ENCODE measurements around the gene CD44.
A peak's percentile ranks its signal among the peaks of the same experiment; 100 is the strongest.

CD44 gene

DNA sequence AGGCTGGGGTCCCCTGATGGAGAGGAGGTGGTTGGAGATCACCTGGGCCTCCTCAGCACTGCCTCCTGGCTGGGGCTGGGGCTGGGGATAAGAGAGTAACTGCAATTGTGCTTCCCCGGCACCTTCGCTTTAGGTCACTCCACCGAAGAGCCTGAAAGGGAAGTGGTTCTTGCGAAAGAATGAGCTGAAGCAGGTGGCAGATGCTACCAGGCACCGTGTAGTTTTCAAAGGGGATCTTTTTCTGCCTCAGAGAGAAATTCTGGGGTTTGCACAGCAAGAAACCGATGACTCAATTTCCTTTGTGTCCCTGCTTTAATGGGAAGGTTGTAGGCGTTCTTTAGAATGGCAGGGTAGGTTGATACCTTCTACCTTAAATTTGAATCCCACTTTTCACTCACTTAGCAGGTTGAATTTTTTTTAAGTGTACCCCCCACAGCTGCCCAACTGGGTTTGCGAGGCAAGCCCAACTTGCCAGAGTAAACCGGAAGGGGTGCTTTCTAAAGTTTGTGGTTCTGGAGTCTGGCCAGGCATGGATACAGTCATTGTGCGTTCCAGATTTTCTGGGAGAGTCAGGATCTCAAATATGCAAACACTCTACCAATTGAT lies 5.3 kb downstream of the CD44 start:
- Histone ChIP-seq H3K9me3 (ENCODE audit: insufficient read depth, low read length) (no peaks in the 10 kb centered on the region), H3K4me1 (ENCODE audit: low read length) (peaks cover 66% of the 10 kb centered on the region), H3K4me2 (ENCODE audit: low read length) (peak overlapping the region; percentile 98), H3K36me3 (replicated peaks; ENCODE audit: low read depth, low read length) (peaks cover 79% of the 10 kb centered on the region), H3K27me3 (ENCODE audit: low read depth, low read length) (no peaks in the 10 kb centered on the region), H4K20me1 (ENCODE audit: insufficient read depth, low read length) (peaks cover 88% of the 10 kb centered on the region), H3K4me3 (ENCODE audit: low read length) (peak overlapping the region; percentile 96), H3K9ac (ENCODE audit: low read length) (peak overlapping the region; percentile 98), H3K27ac (ENCODE audit: low read length) (peak overlapping the region; percentile 95), H3K79me2 (ENCODE audit: low read length) (peaks cover 100% of the 10 kb centered on the region), H2AFZ (ENCODE audit: low read depth, low read length) (no peak overlapping the region)
- no peak for TF ChIP-seq EZH2phosphoT487 (IDR thresholded peaks at IDR 0.05; ENCODE audit: low read depth)
- TF ChIP-seq, protein P1, sequence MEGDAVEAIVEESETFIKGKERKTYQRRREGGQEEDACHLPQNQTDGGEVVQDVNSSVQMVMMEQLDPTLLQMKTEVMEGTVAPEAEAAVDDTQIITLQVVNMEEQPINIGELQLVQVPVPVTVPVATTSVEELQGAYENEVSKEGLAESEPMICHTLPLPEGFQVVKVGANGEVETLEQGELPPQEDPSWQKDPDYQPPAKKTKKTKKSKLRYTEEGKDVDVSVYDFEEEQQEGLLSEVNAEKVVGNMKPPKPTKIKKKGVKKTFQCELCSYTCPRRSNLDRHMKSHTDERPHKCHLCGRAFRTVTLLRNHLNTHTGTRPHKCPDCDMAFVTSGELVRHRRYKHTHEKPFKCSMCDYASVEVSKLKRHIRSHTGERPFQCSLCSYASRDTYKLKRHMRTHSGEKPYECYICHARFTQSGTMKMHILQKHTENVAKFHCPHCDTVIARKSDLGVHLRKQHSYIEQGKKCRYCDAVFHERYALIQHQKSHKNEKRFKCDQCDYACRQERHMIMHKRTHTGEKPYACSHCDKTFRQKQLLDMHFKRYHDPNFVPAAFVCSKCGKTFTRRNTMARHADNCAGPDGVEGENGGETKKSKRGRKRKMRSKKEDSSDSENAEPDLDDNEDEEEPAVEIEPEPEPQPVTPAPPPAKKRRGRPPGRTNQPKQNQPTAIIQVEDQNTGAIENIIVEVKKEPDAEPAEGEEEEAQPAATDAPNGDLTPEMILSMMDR (IDR thresholded peaks at IDR 0.05; ENCODE audit: low read depth, low read length) = peak; percentile 25; the same call in 1 of the 2 replicates

DNA sequence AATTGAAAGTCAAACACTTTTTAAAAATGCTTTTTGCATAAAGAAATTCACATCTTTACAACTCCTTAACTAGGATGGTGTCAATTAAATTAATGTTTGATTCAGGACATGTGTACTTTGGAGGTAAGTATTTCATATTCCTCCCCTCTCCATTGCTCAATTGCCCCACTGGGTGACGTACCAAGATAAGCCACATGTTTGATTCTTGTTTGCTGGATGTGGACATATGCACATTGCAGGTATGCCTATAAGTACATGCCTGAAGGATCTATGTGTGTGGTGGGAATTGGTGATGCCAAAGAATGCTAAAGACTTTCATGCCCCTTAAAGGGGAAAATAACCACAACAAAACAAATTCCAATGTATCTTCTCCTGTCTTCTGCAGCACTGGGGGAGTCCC lies 5.8 kb downstream of the CD44 start:
- TF ChIP-seq, protein P1 (IDR thresholded peaks at IDR 0.05; ENCODE audit: low read depth, low read length) = peak; percentile 22; the same call in 1 of the 2 replicates
- TF ChIP-seq EZH2phosphoT487 (IDR thresholded peaks at IDR 0.05; ENCODE audit: low read depth) = no peak
- H4K20me1 ChIP-seq (ENCODE audit: insufficient read depth, low read length) = peaks cover 92% of the 10 kb centered on the region
- peak overlapping the region; percentile 95 for H3K27ac ChIP-seq (ENCODE audit: low read length)
- peaks cover 100% of the 10 kb centered on the region for H3K79me2 ChIP-seq (ENCODE audit: low read length)
- H3K9ac ChIP-seq (ENCODE audit: low read length) = peak overlapping the region; percentile 98
- H3K36me3 ChIP-seq (replicated peaks; ENCODE audit: low read depth, low read length) = peaks cover 79% of the 10 kb centered on the region
- H3K4me1 ChIP-seq (ENCODE audit: low read length) = peaks cover 72% of the 10 kb centered on the region
- H3K9me3 ChIP-seq (ENCODE audit: insufficient read depth, low read length) = no peaks in the 10 kb centered on the region
- peak overlapping the region; percentile 98 for H3K4me2 ChIP-seq (ENCODE audit: low read length)
- H3K27me3 ChIP-seq (ENCODE audit: low read depth, low read length) = no peaks in the 10 kb centered on the region
- peak overlapping the region; percentile 96 for H3K4me3 ChIP-seq (ENCODE audit: low read length)
- no peak overlapping the region for H2AFZ ChIP-seq (ENCODE audit: low read depth, low read length)

DNA sequence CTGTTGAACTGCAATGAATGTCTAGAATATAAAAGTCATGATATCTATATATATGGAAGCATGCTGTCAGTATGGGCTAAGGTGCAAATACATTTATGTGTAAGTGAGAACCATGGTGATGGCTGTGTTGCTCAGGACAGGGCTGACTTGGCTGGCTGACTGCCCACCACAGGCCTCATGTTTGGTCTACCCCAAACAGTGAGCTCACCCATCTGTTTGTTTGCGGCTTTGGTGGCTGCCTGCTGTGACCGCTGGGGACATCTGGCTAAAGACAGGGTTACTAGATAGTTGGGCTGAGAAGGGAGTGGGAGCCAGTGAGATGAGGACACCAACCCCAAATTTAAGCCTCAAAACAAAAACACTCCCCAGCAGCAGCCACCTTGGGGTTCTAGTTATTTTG lies 6.3 kb downstream of the CD44 start:
- H3K27me3 ChIP-seq (ENCODE audit: low read depth, low read length) = no peaks in the 10 kb centered on the region
- H3K79me2 ChIP-seq (ENCODE audit: low read length) = peaks cover 100% of the 10 kb centered on the region
- H3K4me3 ChIP-seq (ENCODE audit: low read length) = peak overlapping the region; percentile 96
- no peaks in the 10 kb centered on the region for H3K9me3 ChIP-seq (ENCODE audit: insufficient read depth, low read length)
- TF ChIP-seq, protein P1 (IDR thresholded peaks at IDR 0.05; ENCODE audit: low read depth, low read length) = no peak
- TF ChIP-seq EZH2phosphoT487 (IDR thresholded peaks at IDR 0.05; ENCODE audit: low read depth) = no peak
- H3K27ac ChIP-seq (ENCODE audit: low read length) = peak overlapping the region; percentile 95
- H3K9ac ChIP-seq (ENCODE audit: low read length) = peak overlapping the region; percentile 98
- peaks cover 92% of the 10 kb centered on the region for H4K20me1 ChIP-seq (ENCODE audit: insufficient read depth, low read length)
- H3K4me2 ChIP-seq (ENCODE audit: low read length) = peak overlapping the region; percentile 98
- H2AFZ ChIP-seq (ENCODE audit: low read depth, low read length) = no peak overlapping the region
- H3K4me1 ChIP-seq (ENCODE audit: low read length) = peaks cover 77% of the 10 kb centered on the region
- peaks cover 79% of the 10 kb centered on the region for H3K36me3 ChIP-seq (replicated peaks; ENCODE audit: low read depth, low read length)

DNA sequence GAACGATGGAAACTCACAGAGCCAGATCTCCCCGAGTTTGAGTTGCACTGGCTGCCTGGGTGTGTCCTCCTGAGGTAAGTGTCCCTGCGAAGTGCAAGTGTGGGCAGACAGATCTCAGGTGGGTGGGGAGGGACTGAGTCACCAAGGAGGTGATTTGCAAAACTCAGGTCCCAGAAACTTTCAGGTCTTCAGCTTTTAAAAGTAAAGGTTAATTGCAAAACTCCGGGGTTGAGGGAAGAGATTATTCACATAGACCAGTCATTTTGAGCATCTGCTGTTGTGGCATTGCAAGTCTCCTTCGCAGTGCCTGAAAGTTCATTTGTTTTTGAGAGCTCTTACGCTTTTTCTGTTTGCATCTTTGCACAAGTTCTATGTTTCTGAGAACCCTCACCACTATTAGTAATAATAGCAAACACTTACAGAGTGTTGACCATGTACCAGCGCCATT lies 7.1 kb downstream of the CD44 start:
- Histone ChIP-seq H3K27me3 (ENCODE audit: low read depth, low read length) (no peaks in the 10 kb centered on the region), H3K36me3 (replicated peaks; ENCODE audit: low read depth, low read length) (peaks cover 78% of the 10 kb centered on the region), H2AFZ (ENCODE audit: low read depth, low read length) (no peak overlapping the region), H3K4me2 (ENCODE audit: low read length) (peak overlapping the region; percentile 98), H3K9ac (ENCODE audit: low read length) (peak overlapping the region; percentile 98), H3K4me3 (ENCODE audit: low read length) (peak overlapping the region; percentile 96), H3K79me2 (ENCODE audit: low read length) (peaks cover 100% of the 10 kb centered on the region), H4K20me1 (ENCODE audit: insufficient read depth, low read length) (peaks cover 92% of the 10 kb centered on the region), H3K4me1 (ENCODE audit: low read length) (peaks cover 85% of the 10 kb centered on the region), H3K27ac (ENCODE audit: low read length) (peak overlapping the region; percentile 95), H3K9me3 (ENCODE audit: insufficient read depth, low read length) (no peaks in the 10 kb centered on the region)
- TF ChIP-seq EZH2phosphoT487 (IDR thresholded peaks at IDR 0.05; ENCODE audit: low read depth) = no peak
- TF ChIP-seq, protein P1 (IDR thresholded peaks at IDR 0.05; ENCODE audit: low read depth, low read length) = no peak
